ENCODE data around the gene IGSF23.
"Not testable (repeated sequence)": the region's sequence is repeated elsewhere in the genome, so short reads cannot be mapped to it uniquely, and the experiment has no call there.

Gene IGSF23

GRCh38 chr19:44611812-44612295 is 1.5 kb upstream of the IGSF23 start:
- DNase-seq (ENCODE audit: low read depth in 1 of 2, low spot score in 1 of 2), result no peak

DNA sequence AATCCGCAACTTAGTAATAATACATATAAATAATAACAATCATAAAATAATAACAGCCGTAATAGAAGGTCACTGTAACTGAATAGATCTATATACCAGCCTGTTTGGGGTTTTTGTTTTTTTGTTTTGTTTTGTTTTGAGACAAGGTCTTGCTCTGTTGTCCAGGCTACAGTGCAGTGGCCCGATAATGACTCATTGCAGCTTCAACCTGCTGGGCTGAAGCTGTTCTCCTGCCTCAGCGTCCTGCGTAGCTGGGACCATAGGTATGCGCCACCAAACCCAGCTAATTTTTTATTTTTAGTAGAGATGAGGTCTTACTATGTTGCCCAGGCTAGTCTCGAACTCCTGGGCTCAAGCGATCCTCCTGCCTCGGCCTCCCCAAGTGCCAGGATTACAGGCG is 950 bp downstream of the IGSF23 start:
- DNase-seq (ENCODE audit: low read depth in 1 of 2, low spot score in 1 of 2), result no peak

GRCh38 chr19:44615863-44616247 is 2.5 kb downstream of the IGSF23 start:
- no peak for DNase-seq (ENCODE audit: low read depth in 1 of 2, low spot score in 1 of 2)

GRCh38 chr19:44617110-44617880 is 3.9 kb downstream of the IGSF23 start:
- DNase-seq (ENCODE audit: low read depth in 1 of 2, low spot score in 1 of 2), result no peak

DNA sequence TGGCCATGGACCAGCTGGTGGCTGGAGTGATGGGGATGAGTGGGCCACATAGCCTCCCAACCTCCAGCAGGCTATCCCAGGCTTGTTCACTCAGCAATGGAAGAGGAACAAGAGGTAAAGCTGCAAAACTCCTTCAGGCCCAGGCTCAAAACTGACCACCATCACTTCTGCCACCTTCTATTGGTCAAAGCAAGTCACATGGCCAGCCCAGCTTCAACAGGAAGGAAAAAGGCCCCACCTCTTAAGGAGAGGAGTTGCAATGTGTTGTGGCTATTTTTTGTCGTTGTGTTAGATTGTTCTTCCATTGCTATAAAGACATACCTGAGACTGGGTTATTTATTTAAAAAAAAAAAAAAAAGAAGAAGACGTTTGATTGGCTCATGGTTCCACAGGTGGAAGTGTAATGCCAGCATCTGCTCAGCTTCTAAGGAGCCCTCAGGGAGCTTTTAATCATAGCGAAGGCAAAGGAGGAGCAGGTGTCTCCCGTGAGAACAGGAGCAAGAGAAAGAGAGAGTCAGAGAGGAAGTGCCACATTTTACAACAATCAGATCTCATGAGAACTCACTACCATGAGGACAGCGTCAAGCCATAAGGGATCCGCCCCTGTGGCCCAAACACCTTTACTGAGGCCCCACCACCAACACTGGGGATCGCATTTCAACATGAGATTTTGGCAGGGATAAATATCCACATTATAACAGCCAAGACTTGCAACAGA is 5.4 kb downstream of the IGSF23 start:
- no peak for DNase-seq (ENCODE audit: low read depth in 1 of 2, low spot score in 1 of 2)

DNA sequence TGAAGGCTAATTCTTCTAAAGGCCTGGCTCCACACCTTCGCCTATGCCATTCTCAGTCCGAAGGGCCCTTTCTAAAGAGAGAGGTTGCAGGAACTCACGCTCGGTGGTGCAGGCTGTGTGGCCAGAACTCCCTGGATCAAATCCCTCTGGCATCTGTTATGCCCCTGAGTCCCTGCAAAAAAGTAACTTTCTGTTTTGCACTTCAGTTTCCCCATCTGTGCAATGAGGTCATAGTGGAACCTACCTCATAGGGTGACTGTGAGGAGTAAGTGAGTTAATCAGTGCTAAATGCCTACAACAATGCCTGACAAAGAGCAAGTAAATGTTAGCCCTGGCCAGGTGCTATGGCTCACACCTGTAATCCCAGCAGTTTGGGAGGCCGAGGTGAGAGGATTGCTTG is 7.3 kb downstream of the IGSF23 start:
- DNase-seq (ENCODE audit: low read depth in 1 of 2, low spot score in 1 of 2), result no peak

GRCh38 chr19:44621367-44621766 is 8.0 kb downstream of the IGSF23 start:
- DNase-seq (ENCODE audit: low read depth in 1 of 2, low spot score in 1 of 2), result no peak

DNA sequence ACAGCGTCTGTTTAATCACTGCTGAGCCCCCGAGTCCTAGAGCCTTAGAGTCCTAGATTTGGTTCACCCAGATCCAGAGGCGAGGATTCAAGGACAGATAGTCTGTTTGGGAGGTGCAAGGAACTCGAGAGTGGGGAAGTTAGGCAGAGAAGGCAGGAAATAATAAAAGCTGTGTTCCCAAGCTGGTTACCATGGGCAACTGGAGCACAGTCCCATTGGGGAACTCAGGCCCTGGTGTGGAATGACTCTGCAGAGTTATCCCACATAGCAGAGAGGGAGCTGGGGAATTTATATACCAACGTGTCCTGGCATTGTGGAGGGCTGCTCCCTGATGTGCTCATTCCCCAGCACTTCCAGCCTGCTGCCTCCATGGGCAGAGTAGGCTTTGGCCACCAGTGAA is 9.7 kb downstream of the IGSF23 start:
- DNase-seq (ENCODE audit: low read depth in 1 of 2, low spot score in 1 of 2), result no peak

- DNase-seq (ENCODE audit: low read depth in 1 of 2, low spot score in 1 of 2), result no peak
These were observed 10.3 kb downstream of the IGSF23 start for GRCh38 chr19:44623626-44624025.

- no peak for DNase-seq (ENCODE audit: low read depth in 1 of 2, low spot score in 1 of 2)
These were observed 11.5 kb downstream of the IGSF23 start for GRCh38 chr19:44624840-44625354.

DNA sequence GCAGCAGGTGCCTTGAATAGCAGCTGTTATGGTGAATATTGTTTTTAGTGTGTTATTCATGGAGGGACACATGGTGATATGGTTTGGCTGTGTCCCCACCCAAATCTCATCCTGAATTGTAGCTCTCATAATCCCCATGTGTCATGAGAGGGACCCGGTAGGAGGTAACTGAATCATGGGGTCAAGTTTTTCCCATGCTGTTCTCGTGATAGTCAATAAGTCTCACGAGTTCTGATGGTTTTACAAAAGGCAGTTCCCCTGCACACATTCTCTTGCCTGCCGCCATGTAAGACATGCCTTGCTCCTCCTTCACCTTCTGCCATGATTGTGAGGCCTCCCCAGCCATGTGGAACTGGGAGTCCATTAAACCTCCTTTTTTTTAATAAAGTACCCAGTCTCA is 12.3 kb downstream of the IGSF23 start:
- DNase-seq (ENCODE audit: low read depth in 1 of 2, low spot score in 1 of 2), result not testable (repeated sequence)

- DNase-seq (ENCODE audit: low read depth in 1 of 2, low spot score in 1 of 2), result no peak
These were observed 12.8 kb downstream of the IGSF23 start for GRCh38 chr19:44626048-44626624.

DNA sequence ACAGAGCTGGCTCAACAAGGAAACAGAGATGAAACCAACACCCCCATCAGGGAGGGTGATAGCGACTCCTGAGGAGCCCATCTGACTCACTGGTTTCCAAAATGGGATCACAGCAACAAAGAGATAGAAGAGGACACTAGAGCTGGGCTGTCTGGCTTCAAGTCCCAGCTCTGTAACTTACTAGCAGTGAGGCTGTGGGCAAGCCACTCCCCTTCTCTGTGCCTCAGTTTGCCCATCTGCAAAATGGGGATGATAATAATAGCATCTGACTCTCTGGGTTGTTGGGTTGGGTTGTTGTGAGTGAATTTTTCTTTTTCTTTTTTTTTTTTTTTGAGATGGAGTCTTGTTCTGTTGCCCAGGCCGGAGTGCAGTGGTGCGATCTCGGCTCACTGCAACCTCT is 14.3 kb downstream of the IGSF23 start:
- DNase-seq (ENCODE audit: low read depth in 1 of 2, low spot score in 1 of 2), result no peak

- no peak for DNase-seq (ENCODE audit: low read depth in 1 of 2, low spot score in 1 of 2)
These were observed 15.4 kb downstream of the IGSF23 start for GRCh38 chr19:44628793-44629192.

DNA sequence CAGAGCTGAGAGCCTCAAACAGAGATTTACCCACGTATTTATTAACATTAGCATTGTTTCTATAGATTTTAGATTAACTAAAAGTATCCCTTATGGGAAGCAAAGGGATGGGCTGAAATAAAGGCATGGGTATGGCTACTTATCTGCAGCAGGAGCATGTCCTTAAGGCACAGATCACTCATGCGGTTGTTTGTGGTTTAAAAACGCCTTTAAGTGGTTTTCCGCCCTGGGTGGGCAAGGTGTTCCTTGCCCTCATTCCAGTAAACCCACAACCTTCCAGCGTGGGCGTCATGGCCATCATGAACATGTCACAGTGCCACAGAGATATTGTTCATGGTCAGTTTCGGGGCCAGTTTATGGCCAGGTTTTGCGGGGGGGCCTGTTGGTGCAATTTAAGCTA is 18.2 kb downstream of the IGSF23 start:
- DNase-seq (ENCODE audit: low read depth in 1 of 2, low spot score in 1 of 2), result not testable (repeated sequence)

- not testable (repeated sequence) for DNase-seq (ENCODE audit: low read depth in 1 of 2, low spot score in 1 of 2)
These were observed 20.7 kb downstream of the IGSF23 start for GRCh38 chr19:44634058-44634457.

GRCh38 chr19:44634785-44635184 is 21.4 kb downstream of the IGSF23 start:
- DNase-seq (ENCODE audit: low read depth in 1 of 2, low spot score in 1 of 2), result no peak

DNA sequence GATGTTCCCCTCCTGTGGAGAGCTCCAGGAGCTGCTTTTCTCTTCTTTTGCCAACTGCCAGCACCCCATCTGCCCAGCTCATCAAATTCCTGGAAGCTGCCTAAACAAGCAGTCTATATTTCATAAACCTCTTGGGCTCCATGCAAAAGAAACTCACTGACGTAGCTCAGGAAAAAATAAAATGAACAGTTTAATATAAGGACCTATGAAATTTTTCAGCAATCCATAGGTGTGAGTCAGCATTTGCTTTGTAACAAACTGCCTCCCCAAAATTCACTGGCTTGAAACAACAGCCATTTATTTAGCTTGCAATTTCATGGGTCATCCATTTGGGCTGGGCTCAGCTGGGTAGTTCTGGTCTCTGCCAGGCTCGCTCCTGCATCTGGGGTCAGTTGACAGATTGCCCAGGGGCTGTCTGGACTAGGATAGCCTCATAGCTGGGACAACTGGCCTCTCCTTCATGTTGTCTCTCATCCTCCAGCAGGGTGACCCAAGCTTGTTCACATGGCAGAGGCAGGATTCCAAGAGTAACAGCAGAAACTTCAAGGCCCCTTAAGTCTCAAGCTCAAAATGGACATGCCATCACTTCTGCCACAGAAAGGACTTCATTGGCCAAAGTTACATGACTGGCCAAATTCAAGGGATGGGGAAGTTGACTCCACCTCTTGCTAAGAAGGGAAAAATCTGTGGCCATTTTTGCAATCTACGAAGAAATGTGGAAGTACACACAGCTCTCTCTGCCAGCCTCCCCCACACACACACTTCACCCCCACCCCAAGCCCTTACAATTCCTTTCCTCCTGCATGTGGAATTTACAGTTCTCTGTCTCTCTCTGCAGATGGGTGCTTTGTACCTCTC is 22.4 kb downstream of the IGSF23 start:
- no peak for DNase-seq (ENCODE audit: low read depth in 1 of 2, low spot score in 1 of 2)

GRCh38 chr19:44636439-44637389 is 23.4 kb downstream of the IGSF23 start:
- no peak for DNase-seq (ENCODE audit: low read depth in 1 of 2, low spot score in 1 of 2)

- DNase-seq (ENCODE audit: low read depth in 1 of 2, low spot score in 1 of 2), result no peak
These were observed 24.0 kb downstream of the IGSF23 start for GRCh38 chr19:44637390-44637764.

All from activated T-helper 1 cell treated with anti-CD3 and anti-CD28 coated beads, Interleukin-2, amount 50 U/mL, for 16 hours (primary cell).